Measurements from ENCODE around the gene SVOPL.

Gene SVOPL

GRCh38 chr7:138588986-138589385 is 112.2 kb downstream of the SVOPL start:
- no peak for ATAC-seq (ENCODE audit: insufficient read depth, low read depth)

GRCh38 chr7:138587485-138587884 is 113.7 kb downstream of the SVOPL start:
- Histone ChIP-seq H3K79me2 (ENCODE audit: insufficient read depth, low read length) (no peaks in the 10 kb centered on the region), H3K9me3 (ENCODE audit: insufficient read depth, low read length, severe bottlenecking) (no peaks in the 10 kb centered on the region), H3K4me3 (ENCODE audit: low read depth in 1 of 2, low read length in 2 of 2) (no peak overlapping the region), H3K9ac (ENCODE audit: low read depth, low read length) (no peak overlapping the region), H3K4me2 (ENCODE audit: insufficient read depth, low read length) (no peak overlapping the region), H3K36me3 (ENCODE audit: insufficient read depth, low read length) (peaks cover 34% of the 10 kb centered on the region), H3K27ac (ENCODE audit: low read length) (no peak overlapping the region), H3K27me3 (ENCODE audit: insufficient read depth, low read length, poor library complexity) (no peaks in the 10 kb centered on the region), H2AFZ (ENCODE audit: low read depth, low read length) (no peak overlapping the region), H4K20me1 (ENCODE audit: insufficient read depth, low read length) (no peaks in the 10 kb centered on the region), H3K4me1 (ENCODE audit: insufficient read depth, low read length) (no peaks in the 10 kb centered on the region)
- TF ChIP-seq, protein P1, sequence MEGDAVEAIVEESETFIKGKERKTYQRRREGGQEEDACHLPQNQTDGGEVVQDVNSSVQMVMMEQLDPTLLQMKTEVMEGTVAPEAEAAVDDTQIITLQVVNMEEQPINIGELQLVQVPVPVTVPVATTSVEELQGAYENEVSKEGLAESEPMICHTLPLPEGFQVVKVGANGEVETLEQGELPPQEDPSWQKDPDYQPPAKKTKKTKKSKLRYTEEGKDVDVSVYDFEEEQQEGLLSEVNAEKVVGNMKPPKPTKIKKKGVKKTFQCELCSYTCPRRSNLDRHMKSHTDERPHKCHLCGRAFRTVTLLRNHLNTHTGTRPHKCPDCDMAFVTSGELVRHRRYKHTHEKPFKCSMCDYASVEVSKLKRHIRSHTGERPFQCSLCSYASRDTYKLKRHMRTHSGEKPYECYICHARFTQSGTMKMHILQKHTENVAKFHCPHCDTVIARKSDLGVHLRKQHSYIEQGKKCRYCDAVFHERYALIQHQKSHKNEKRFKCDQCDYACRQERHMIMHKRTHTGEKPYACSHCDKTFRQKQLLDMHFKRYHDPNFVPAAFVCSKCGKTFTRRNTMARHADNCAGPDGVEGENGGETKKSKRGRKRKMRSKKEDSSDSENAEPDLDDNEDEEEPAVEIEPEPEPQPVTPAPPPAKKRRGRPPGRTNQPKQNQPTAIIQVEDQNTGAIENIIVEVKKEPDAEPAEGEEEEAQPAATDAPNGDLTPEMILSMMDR (IDR thresholded peaks at IDR 0.05; ENCODE audit: borderline replicate concordance, extremely low read depth, low read length, poor library complexity, severe bottlenecking): no peak
- TF ChIP-seq EZH2 (IDR thresholded peaks at IDR 0.05; ENCODE audit: borderline replicate concordance, low read depth, low read length, severe bottlenecking): no peak
- no peak for DNase-seq
- ATAC-seq (ENCODE audit: insufficient read depth, low read depth): no peak

More at GRCh38 chr7:138588986-138589385, 112.2 kb downstream of the SVOPL start:
- H3K27me3 ChIP-seq (ENCODE audit: insufficient read depth, low read length, poor library complexity): no peaks in the 10 kb centered on the region
- no peak overlapping the region for H2AFZ ChIP-seq (ENCODE audit: low read depth, low read length)
- H3K79me2 ChIP-seq (ENCODE audit: insufficient read depth, low read length): no peaks in the 10 kb centered on the region
- no peak for DNase-seq
- H3K27ac ChIP-seq (ENCODE audit: low read length): no peak overlapping the region
- TF ChIP-seq, protein P1 (IDR thresholded peaks at IDR 0.05; ENCODE audit: borderline replicate concordance, extremely low read depth, low read length, poor library complexity, severe bottlenecking): no peak
- TF ChIP-seq EZH2 (IDR thresholded peaks at IDR 0.05; ENCODE audit: borderline replicate concordance, low read depth, low read length, severe bottlenecking): no peak
- no peaks in the 10 kb centered on the region for H3K4me1 ChIP-seq (ENCODE audit: insufficient read depth, low read length)
- no peak overlapping the region for H3K4me3 ChIP-seq (ENCODE audit: low read depth in 1 of 2, low read length in 2 of 2)
- no peak overlapping the region for H3K4me2 ChIP-seq (ENCODE audit: insufficient read depth, low read length)
- H4K20me1 ChIP-seq (ENCODE audit: insufficient read depth, low read length): no peaks in the 10 kb centered on the region
- no peak overlapping the region for H3K9ac ChIP-seq (ENCODE audit: low read depth, low read length)
- peaks cover 27% of the 10 kb centered on the region; the same call in 1 of the 2 replicates for H3K36me3 ChIP-seq (ENCODE audit: insufficient read depth, low read length)
- H3K9me3 ChIP-seq (ENCODE audit: insufficient read depth, low read length, severe bottlenecking): no peaks in the 10 kb centered on the region

- H4K20me1 ChIP-seq (ENCODE audit: insufficient read depth, low read length): no peaks in the 10 kb centered on the region
- DNase-seq (no peak), ATAC-seq (ENCODE audit: insufficient read depth, low read depth) (no peak)
- H3K27me3 ChIP-seq (ENCODE audit: insufficient read depth, low read length, poor library complexity): no peaks in the 10 kb centered on the region
- no peak overlapping the region for H3K4me3 ChIP-seq (ENCODE audit: low read depth in 1 of 2, low read length in 2 of 2)
- H3K9me3 ChIP-seq (ENCODE audit: insufficient read depth, low read length, severe bottlenecking): no peaks in the 10 kb centered on the region
- no peak overlapping the region for H3K27ac ChIP-seq (ENCODE audit: low read length)
- no peaks in the 10 kb centered on the region for H3K79me2 ChIP-seq (ENCODE audit: insufficient read depth, low read length)
- H3K4me1 ChIP-seq (ENCODE audit: insufficient read depth, low read length): no peaks in the 10 kb centered on the region
- H3K36me3 ChIP-seq (ENCODE audit: insufficient read depth, low read length): peaks cover 51% of the 10 kb centered on the region
- TF ChIP-seq EZH2 (IDR thresholded peaks at IDR 0.05; ENCODE audit: borderline replicate concordance, low read depth, low read length, severe bottlenecking): no peak
- TF ChIP-seq, protein P1 (IDR thresholded peaks at IDR 0.05; ENCODE audit: borderline replicate concordance, extremely low read depth, low read length, poor library complexity, severe bottlenecking): no peak
- H3K9ac ChIP-seq (ENCODE audit: low read depth, low read length): no peak overlapping the region
- H3K4me2 ChIP-seq (ENCODE audit: insufficient read depth, low read length): no peak overlapping the region
- no peak overlapping the region for H2AFZ ChIP-seq (ENCODE audit: low read depth, low read length)
Observed at GRCh38 chr7:138585283-138585993, 115.7 kb downstream of the SVOPL start.
